ENCODE data around the gene RNF126. TPM values are rescaled to one million over a fixed set of nuclear protein-coding genes. Genes with fewer than 3 reads are reported as not detected.
"Not testable (repeated sequence)": the region's sequence is repeated elsewhere in the genome, so short reads cannot be mapped to it uniquely, and the experiment has no call there.

Gene RNF126
- polyA plus RNA-seq, 1 donor (not counting 4 experiments of a cell fraction or from before 2014, with no cell fraction given): 8.2 TPM

GRCh38 chr19:604355-604754 lies 58.7 kb downstream of the RNF126 start:
- Histone ChIP-seq H3K9ac (ENCODE audit: control insufficient read depth, extremely low read depth, insufficient read depth, low read length) (no peak overlapping the region), H3K79me2 (ENCODE audit: control insufficient read depth, insufficient read depth, low read length) (no peaks in the 10 kb centered on the region), H3K9me3 (ENCODE audit: control insufficient read depth, low read depth, low read length) (no peaks in the 10 kb centered on the region), H3K27me3 (ENCODE audit: control insufficient read depth, extremely low read depth, insufficient read depth, low read length) (peaks cover 3% of the 10 kb centered on the region), H4K20me1 (ENCODE audit: control insufficient read depth, extremely low read depth, insufficient read depth, low read length) (no peaks in the 10 kb centered on the region), H3K27ac (ENCODE audit: control insufficient read depth, insufficient read depth, low read length) (no peak overlapping the region), H3K4me1 (ENCODE audit: control insufficient read depth, extremely low read depth, insufficient read depth, low read length) (no peaks in the 10 kb centered on the region), H3K4me3 (ENCODE audit: control insufficient read depth in 2 of 3, extremely low read depth in 1 of 3, insufficient read depth in 2 of 3, low read depth in 1 of 3, low read length in 3 of 3) (no peak overlapping the region), H2AFZ (ENCODE audit: control insufficient read depth, low read length) (no peak overlapping the region), H3K36me3 (ENCODE audit: control insufficient read depth in 2 of 2, extremely low read depth in 1 of 2, insufficient read depth in 2 of 2, low read length in 2 of 2) (no peaks in the 10 kb centered on the region), H3K9me1 (ENCODE audit: control insufficient read depth, extremely low read depth, insufficient read depth, low read length) (no peaks in the 10 kb centered on the region), H3K4me2 (ENCODE audit: control insufficient read depth, extremely low read depth, insufficient read depth, low read depth, low read length) (no peak overlapping the region)
- DNase-seq (ENCODE audit: low read depth, low spot score) (no peak), FAIRE-seq (no peak)
- TF ChIP-seq EZH2 (IDR thresholded peaks at IDR 0.05; ENCODE audit: low read length) (no peak), CTCF (optimal IDR thresholded peaks at IDR 0.05 in 1 of 3, IDR thresholded peaks at IDR 0.05 in 1 of 3, conservative IDR thresholded peaks at IDR 0.05 in 1 of 3; ENCODE audit: extremely low read depth in 1 of 3, insufficient read depth in 2 of 3, low read length in 3 of 3) (no peak)
- dilution Hi-C loops (cut with MboI; ENCODE audit: extremely low pct_ligation_motif_present, low sequenced_read_pairs): no loop called here

GRCh38 chr19:603779-604178 lies 59.2 kb downstream of the RNF126 start:
- H3K9me1 ChIP-seq (ENCODE audit: control insufficient read depth, extremely low read depth, insufficient read depth, low read length); H3K27me3 ChIP-seq (ENCODE audit: control insufficient read depth, extremely low read depth, insufficient read depth, low read length); H2AFZ ChIP-seq (ENCODE audit: control insufficient read depth, low read length); H3K4me3 ChIP-seq (ENCODE audit: control insufficient read depth in 2 of 3, extremely low read depth in 1 of 3, insufficient read depth in 2 of 3, low read depth in 1 of 3, low read length in 3 of 3); H3K36me3 ChIP-seq (ENCODE audit: control insufficient read depth in 2 of 2, extremely low read depth in 1 of 2, insufficient read depth in 2 of 2, low read length in 2 of 2); dilution Hi-C loops (cut with MboI; ENCODE audit: extremely low pct_ligation_motif_present, low sequenced_read_pairs); DNase-seq (ENCODE audit: low read depth, low spot score); H4K20me1 ChIP-seq (ENCODE audit: control insufficient read depth, extremely low read depth, insufficient read depth, low read length); H3K4me2 ChIP-seq (ENCODE audit: control insufficient read depth, extremely low read depth, insufficient read depth, low read depth, low read length); H3K27ac ChIP-seq (ENCODE audit: control insufficient read depth, insufficient read depth, low read length); H3K9me3 ChIP-seq (ENCODE audit: control insufficient read depth, low read depth, low read length); H3K9ac ChIP-seq (ENCODE audit: control insufficient read depth, extremely low read depth, insufficient read depth, low read length); H3K79me2 ChIP-seq (ENCODE audit: control insufficient read depth, insufficient read depth, low read length); FAIRE-seq; H3K4me1 ChIP-seq (ENCODE audit: control insufficient read depth, extremely low read depth, insufficient read depth, low read length): not testable (repeated sequence)

- H3K36me3 ChIP-seq (ENCODE audit: control insufficient read depth in 2 of 2, extremely low read depth in 1 of 2, insufficient read depth in 2 of 2, low read length in 2 of 2); FAIRE-seq; DNase-seq (ENCODE audit: low read depth, low spot score); H3K4me3 ChIP-seq (ENCODE audit: control insufficient read depth in 2 of 3, extremely low read depth in 1 of 3, insufficient read depth in 2 of 3, low read depth in 1 of 3, low read length in 3 of 3); H3K9me3 ChIP-seq (ENCODE audit: control insufficient read depth, low read depth, low read length); H3K9ac ChIP-seq (ENCODE audit: control insufficient read depth, extremely low read depth, insufficient read depth, low read length); H3K79me2 ChIP-seq (ENCODE audit: control insufficient read depth, insufficient read depth, low read length); dilution Hi-C loops (cut with MboI; ENCODE audit: extremely low pct_ligation_motif_present, low sequenced_read_pairs); H3K4me2 ChIP-seq (ENCODE audit: control insufficient read depth, extremely low read depth, insufficient read depth, low read depth, low read length); H3K27ac ChIP-seq (ENCODE audit: control insufficient read depth, insufficient read depth, low read length); H3K9me1 ChIP-seq (ENCODE audit: control insufficient read depth, extremely low read depth, insufficient read depth, low read length); H3K27me3 ChIP-seq (ENCODE audit: control insufficient read depth, extremely low read depth, insufficient read depth, low read length); H4K20me1 ChIP-seq (ENCODE audit: control insufficient read depth, extremely low read depth, insufficient read depth, low read length); H3K4me1 ChIP-seq (ENCODE audit: control insufficient read depth, extremely low read depth, insufficient read depth, low read length); H2AFZ ChIP-seq (ENCODE audit: control insufficient read depth, low read length): not testable (repeated sequence)
These were observed 59.7 kb downstream of the RNF126 start for GRCh38 chr19:603302-603639.
